A549 (cell line): ENCODE data around the gene HOMER3.
"Not testable (repeated sequence)": the region's sequence is repeated elsewhere in the genome, so short reads cannot be mapped to it uniquely, and the experiment has no call there.

Experiments
- EP300 ChIP-seq, 2 experiments: fragments of >200 bp; sonication (Bioruptor Twin); formaldehyde crosslinking; IDR thresholded peaks; 2 replicates in 1 of 2; 3 replicates in 1 of 2; pipeline ENCODE4 v1.6.1; 2016 to 2017
- FOSL2 ChIP-seq, 2 experiments: fragments of 450-650 bp in 1 of 2; fragments of >200 bp in 1 of 2; sonication (Bioruptor Twin) in 1 of 2; formaldehyde crosslinking; IDR thresholded peaks; 2 replicates each; pipeline versions ENCODE4 v1.5.0 to v1.6.1; 2016 to 2020; ENCODE audit warnings: mild to moderate bottlenecking in 1 of 2, moderate library complexity in 1 of 2
- JUN ChIP-seq, 2 experiments: fragments of >200 bp; sonication (Bioruptor Twin); formaldehyde crosslinking; IDR thresholded peaks; 2 replicates in 1 of 2; 3 replicates in 1 of 2; pipeline ENCODE4 v1.6.1; 2016 to 2017
- MAFK ChIP-seq: fragments of 450-650 bp; IDR thresholded peaks from 2 replicates; pipeline ENCODE4 v1.6.1; 2014; ENCODE audit not compliant: partially characterized antibody
- NR3C1 ChIP-seq: fragments of >200 bp; sonication (Bioruptor Twin); formaldehyde crosslinking; IDR thresholded peaks from 3 replicates; pipeline ENCODE4 v1.6.1; 2017
- POLR2A ChIP-seq: IDR thresholded peaks from 2 replicates; pipeline ENCODE4 v1.6.1; 2012; ENCODE audit warnings: mild to moderate bottlenecking, low read length
- TF ChIP-seq, protein P1 (sequence below): fragments of >200 bp; sonication (Bioruptor Twin); formaldehyde crosslinking; IDR thresholded peaks from 3 replicates; pipeline ENCODE4 v1.6.1; 2016
- TF ChIP-seq, protein P2 (sequence below): fragments of >200 bp; sonication (Bioruptor Twin); formaldehyde crosslinking; IDR thresholded peaks from 3 replicates; pipeline ENCODE4 v1.5.1; 2016

DNA sequence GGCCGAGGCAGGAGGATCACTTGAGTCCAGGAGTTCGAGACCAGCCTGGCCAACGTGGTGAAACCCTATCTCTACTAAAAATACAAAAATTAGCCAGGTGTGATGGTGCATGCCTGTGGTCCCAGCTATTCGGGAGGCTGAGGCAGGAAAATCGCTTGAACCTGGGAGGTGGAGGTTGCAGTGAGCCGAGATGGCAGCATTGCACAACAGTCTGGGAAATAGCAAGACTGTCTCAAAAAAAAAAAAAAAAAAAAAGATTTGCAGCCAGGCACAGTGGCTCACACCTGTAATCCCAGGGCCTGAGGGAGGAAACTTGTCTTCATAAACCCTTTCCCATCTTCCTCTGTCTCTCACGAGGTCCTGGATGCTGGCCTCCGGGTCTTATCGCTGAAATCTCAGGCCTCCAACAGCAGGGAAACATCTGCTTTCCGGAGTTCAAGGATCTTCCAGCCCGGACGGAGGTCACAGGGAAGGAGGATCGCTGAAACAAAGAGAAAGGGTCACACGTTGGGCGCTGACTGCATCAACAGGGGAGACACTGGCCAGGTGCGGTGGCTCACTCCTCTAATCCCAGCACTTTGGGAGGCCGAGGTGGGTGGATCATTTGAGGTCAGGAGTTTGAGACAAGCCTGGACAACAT lies 11.5 kb upstream of the HOMER3 start:
- TF ChIP-seq, protein P1, sequence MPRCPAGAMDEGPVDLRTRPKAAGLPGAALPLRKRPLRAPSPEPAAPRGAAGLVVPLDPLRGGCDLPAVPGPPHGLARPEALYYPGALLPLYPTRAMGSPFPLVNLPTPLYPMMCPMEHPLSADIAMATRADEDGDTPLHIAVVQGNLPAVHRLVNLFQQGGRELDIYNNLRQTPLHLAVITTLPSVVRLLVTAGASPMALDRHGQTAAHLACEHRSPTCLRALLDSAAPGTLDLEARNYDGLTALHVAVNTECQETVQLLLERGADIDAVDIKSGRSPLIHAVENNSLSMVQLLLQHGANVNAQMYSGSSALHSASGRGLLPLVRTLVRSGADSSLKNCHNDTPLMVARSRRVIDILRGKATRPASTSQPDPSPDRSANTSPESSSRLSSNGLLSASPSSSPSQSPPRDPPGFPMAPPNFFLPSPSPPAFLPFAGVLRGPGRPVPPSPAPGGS = not testable (repeated sequence)
- not testable (repeated sequence) for TF ChIP-seq FOSL2 (IDR thresholded peaks at IDR 0.05); FOSL2 (CRISPR knock-in tag; IDR thresholded peaks at IDR 0.05); JUN (IDR thresholded peaks at IDR 0.05); NR3C1; POLR2A; EP300 (IDR thresholded peaks at IDR 0.05); MAFK
- TF ChIP-seq, protein P2, sequence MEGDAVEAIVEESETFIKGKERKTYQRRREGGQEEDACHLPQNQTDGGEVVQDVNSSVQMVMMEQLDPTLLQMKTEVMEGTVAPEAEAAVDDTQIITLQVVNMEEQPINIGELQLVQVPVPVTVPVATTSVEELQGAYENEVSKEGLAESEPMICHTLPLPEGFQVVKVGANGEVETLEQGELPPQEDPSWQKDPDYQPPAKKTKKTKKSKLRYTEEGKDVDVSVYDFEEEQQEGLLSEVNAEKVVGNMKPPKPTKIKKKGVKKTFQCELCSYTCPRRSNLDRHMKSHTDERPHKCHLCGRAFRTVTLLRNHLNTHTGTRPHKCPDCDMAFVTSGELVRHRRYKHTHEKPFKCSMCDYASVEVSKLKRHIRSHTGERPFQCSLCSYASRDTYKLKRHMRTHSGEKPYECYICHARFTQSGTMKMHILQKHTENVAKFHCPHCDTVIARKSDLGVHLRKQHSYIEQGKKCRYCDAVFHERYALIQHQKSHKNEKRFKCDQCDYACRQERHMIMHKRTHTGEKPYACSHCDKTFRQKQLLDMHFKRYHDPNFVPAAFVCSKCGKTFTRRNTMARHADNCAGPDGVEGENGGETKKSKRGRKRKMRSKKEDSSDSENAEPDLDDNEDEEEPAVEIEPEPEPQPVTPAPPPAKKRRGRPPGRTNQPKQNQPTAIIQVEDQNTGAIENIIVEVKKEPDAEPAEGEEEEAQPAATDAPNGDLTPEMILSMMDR = not testable (repeated sequence)
